Ovary (tissue), 9 donors: ENCODE data around the gene LARGE2. TPM values are rescaled to one million over a fixed set of nuclear protein-coding genes. Genes with fewer than 3 reads are reported as not detected.

Source experiments
- DNase-seq, 5 donors: peaks; one replicate each; pipeline ENCODE4 v3.0.0-alpha.2; 2019 to 2020
- H3K27ac ChIP-seq, 2 donors: fragments of 200-600 bp; one replicate each; pipeline versions ENCODE4 v1.5.1 to v1.8.0; 2019 to 2022
- H3K27me3 ChIP-seq: fragments of 200-600 bp; one replicate; pipeline ENCODE4 v1.8.0; 2022
- H3K36me3 ChIP-seq: fragments of 200-600 bp; sonication (generic); one replicate; pipeline ENCODE4 v1.5.1; 2019
- H3K4me1 ChIP-seq: one replicate; pipeline ENCODE4 v1.8.1; 2013; ENCODE audit warnings: mild to moderate bottlenecking, moderate library complexity; ENCODE audit not compliant: insufficient read depth
- H3K4me3 ChIP-seq: fragments of 200-600 bp; sonication (generic); one replicate; pipeline ENCODE4 v1.5.1; 2017
- H3K9me3 ChIP-seq, 2 donors: fragments of 200-600 bp in 1 of 2; sonication (generic) in 1 of 2; one replicate each; pipeline versions ENCODE4 v1.5.1 to v1.8.1; 2013 to 2019; ENCODE audit warnings: mild to moderate bottlenecking in 1 of 2, moderate library complexity in 1 of 2
- EP300 ChIP-seq: sonication (generic); formaldehyde crosslinking; IDR thresholded peaks from one replicate; pipeline ENCODE4 v1.6.1; 2017; ENCODE audit warnings: antibody characterized with exemption
- POLR2A ChIP-seq: fragments of 450-650 bp; IDR thresholded peaks from one replicate; pipeline ENCODE4 v1.6.1; 2017; ENCODE audit warnings: antibody characterized with exemption, mild to moderate bottlenecking, moderate library complexity
- WGBS, 3 donors: extraction: QIAGEN DNeasy Blood & Tissue Kit in 1 of 3; methylation state at CpG; one replicate each; pipeline versions ENCODE4 v1.1.5 to v1.1.7; 2013 to 2017; 5-methylcytosine and 5-hydroxymethylcytosine counted together
- intact Hi-C, 4 donors: fragments of 100-400 bp; cut with DNase I; formaldehyde crosslinking; loops; one replicate each; pipeline versions ENCODE4 v1.11.0 to v1.15.1; 2022 to 2023
- polyA plus RNA-seq, 2 donors: library from polyadenylated mRNA; stranded (reverse); fragments of 200-250 nt in 1 of 2; fragments of 350-450 nt in 1 of 2; fragmentation: Illumina TruSeq in 1 of 2; extraction: RNeasy Lipid Tissue Mini Kit (QIAGEN cat#74804) in 1 of 2; gene quantifications; one replicate each; pipeline ENCODE4 v1.2.3, GENCODE V29; 2013 to 2014
- total RNA-seq, 7 donors: library from RNA; depleted of rRNA in 2 of 7; stranded (reverse); fragments of >200 nt in 2 of 7; fragmentation: NEBNext Ultra II Directional in 3 of 7; extraction: Animal tissue kit (Norgen Biotek cat#: 25700) in 3 of 7; gene quantifications; one replicate each; pipeline versions ENCODE4 v1.1.0 to v1.2.4, GENCODE V29; 2016 to 2023
- TF ChIP-seq, protein P1 (sequence below), 3 donors: fragments of 450-650 bp in 2 of 3; fragments of 200-600 bp in 1 of 3; IDR thresholded peaks; one replicate each; pipeline versions ENCODE4 v1.5.1 to v1.8.0; 2016 to 2022; ENCODE audit warnings: antibody characterized with exemption in 3 of 3, mild to moderate bottlenecking in 1 of 3
- donor health status: DM: no; HTN: no; CAD: no; lungs with moderate emphysema.
- donor health status: DM: no; HTN: no; CAD: no.
- donor health status: Bipolar disorder and iron deficiency.
- donor health status: DM: yes; HTN: yes; CAD: no.
- donor health status: DM: no; HTN: no; CAD: no.
- donor health status: DM: yes; HTN: yes; CAD: no.

LARGE2 gene
- total and polyA plus RNA-seq, 9 donors = 0.42 to 8.0 (median 3.2) TPM

GRCh38 chr11:45959851-45960250, 37.4 kb downstream of the LARGE2 start:
- no peak for DNase-seq
- H3K9me3 ChIP-seq = no peaks in the 10 kb centered on the region
- intact Hi-C loops = loop anchor here in 1 of 4 donors (10.0 kb wide), 2 partner anchors 275 to 345 kb away; no protein-coding TSS in a partner anchor
- no peaks in the 10 kb centered on the region for H3K36me3 ChIP-seq
- H3K4me1 ChIP-seq = peaks cover 2% of the 10 kb centered on the region
- WGBS, 3 donors = 71 to 96% (median 92%) methylated on average over 1 of the region's 1 CpG
- H3K27me3 ChIP-seq = no peaks in the 10 kb centered on the region
- H3K27ac ChIP-seq = no peak overlapping the region
- TF ChIP-seq POLR2A (no peak), EP300 (no peak)
- H3K4me3 ChIP-seq = no peak overlapping the region

GRCh38 chr11:45960387-45961095, 38.1 kb downstream of the LARGE2 start:
- intact Hi-C loops = loop anchor here in 1 of 4 donors (10.0 kb wide), 2 partner anchors 274 to 344 kb away; no protein-coding TSS in a partner anchor
- Histone ChIP-seq H3K9me3 (no peaks in the 10 kb centered on the region), H3K27me3 (no peaks in the 10 kb centered on the region), H3K4me3 (no peak overlapping the region), H3K4me1 (peaks cover 2% of the 10 kb centered on the region), H3K36me3 (no peaks in the 10 kb centered on the region), H3K27ac (no peak overlapping the region)
- DNase-seq = no peak
- 23 to 25% (median 25%) methylated on average over 4 of the region's 4 CpGs for WGBS, 3 donors
- TF ChIP-seq POLR2A (no peak), EP300 (no peak)
- TF ChIP-seq, protein P1, sequence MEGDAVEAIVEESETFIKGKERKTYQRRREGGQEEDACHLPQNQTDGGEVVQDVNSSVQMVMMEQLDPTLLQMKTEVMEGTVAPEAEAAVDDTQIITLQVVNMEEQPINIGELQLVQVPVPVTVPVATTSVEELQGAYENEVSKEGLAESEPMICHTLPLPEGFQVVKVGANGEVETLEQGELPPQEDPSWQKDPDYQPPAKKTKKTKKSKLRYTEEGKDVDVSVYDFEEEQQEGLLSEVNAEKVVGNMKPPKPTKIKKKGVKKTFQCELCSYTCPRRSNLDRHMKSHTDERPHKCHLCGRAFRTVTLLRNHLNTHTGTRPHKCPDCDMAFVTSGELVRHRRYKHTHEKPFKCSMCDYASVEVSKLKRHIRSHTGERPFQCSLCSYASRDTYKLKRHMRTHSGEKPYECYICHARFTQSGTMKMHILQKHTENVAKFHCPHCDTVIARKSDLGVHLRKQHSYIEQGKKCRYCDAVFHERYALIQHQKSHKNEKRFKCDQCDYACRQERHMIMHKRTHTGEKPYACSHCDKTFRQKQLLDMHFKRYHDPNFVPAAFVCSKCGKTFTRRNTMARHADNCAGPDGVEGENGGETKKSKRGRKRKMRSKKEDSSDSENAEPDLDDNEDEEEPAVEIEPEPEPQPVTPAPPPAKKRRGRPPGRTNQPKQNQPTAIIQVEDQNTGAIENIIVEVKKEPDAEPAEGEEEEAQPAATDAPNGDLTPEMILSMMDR (IDR thresholded peaks at IDR 0.05) = no peak

- intact Hi-C loops = loop anchor here in 1 of 4 donors (10.0 kb wide), 2 partner anchors 273 to 343 kb away; no protein-coding TSS in a partner anchor
- no peak overlapping the region for H3K27ac ChIP-seq
These were observed 39.3 kb downstream of the LARGE2 start for GRCh38 chr11:45961751-45962240.

DNA sequence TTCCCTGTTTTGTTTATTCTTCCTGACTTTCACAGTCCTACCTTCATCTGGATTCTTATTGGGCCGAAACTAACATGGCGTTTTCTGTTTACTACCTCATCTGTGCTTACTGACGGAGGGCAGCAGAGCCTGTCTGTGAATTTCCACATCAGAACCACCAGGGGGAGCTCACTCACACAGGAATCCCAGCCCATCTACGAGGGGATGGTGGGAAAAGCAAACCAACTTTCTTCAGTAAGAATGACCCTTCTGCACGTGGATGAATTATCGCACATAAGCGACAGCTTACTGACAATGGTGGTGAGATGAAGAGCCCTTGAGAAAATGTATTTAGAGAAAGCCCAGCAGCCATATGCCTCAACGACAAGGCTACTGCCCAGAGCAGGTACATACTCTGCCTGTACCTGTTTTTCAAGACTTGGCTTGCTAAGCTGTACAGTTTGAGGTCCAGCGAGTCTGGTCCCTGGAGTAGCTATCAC, 42.5 kb downstream of the LARGE2 start:
- DNase-seq = peak; percentile 59 to 74 (median 65)
- Histone ChIP-seq H3K27me3 (no peaks in the 10 kb centered on the region), H3K4me3 (no peak overlapping the region), H3K4me1 (no peaks in the 10 kb centered on the region), H3K9me3 (no peaks in the 10 kb centered on the region), H3K36me3 (no peaks in the 10 kb centered on the region), H3K27ac (peak overlapping the region in 1 of 2 donors; percentile 0)
- TF ChIP-seq, protein P1 (IDR thresholded peaks at IDR 0.05) = peak; percentile 78 to 85 (median 79)
- no peak for TF ChIP-seq POLR2A
- no peak for TF ChIP-seq EP300
- WGBS, 3 donors = 17 to 19% (median 18%) methylated on average over 9 of the region's 9 CpGs
- intact Hi-C loops = loop anchor here in 3 of 4 donors (5.0 to 10.0 kb wide), 5 partner anchors 37 to 340 kb away; no protein-coding TSS in a partner anchor

More at GRCh38 chr11:45961751-45962240, 39.3 kb downstream of the LARGE2 start:
- no peak for DNase-seq
- no peak overlapping the region for H3K4me3 ChIP-seq
- TF ChIP-seq POLR2A (no peak), EP300 (no peak)
- TF ChIP-seq, protein P1 (IDR thresholded peaks at IDR 0.05) = no peak
- no peaks in the 10 kb centered on the region for H3K27me3 ChIP-seq
- no peaks in the 10 kb centered on the region for H3K36me3 ChIP-seq
- H3K9me3 ChIP-seq = no peaks in the 10 kb centered on the region
- WGBS, 3 donors = 72 to 86% (median 74%) methylated on average over 7 of the region's 7 CpGs
- no peaks in the 10 kb centered on the region for H3K4me1 ChIP-seq
